ENCODE measurements around the gene KRTAP10-12.

The KRTAP10-12 gene

GRCh38 chr21:44734841-44735240, 37.9 kb downstream of the KRTAP10-12 start:
- DNase-seq: no peak

GRCh38 chr21:44735821-44736220, 38.8 kb downstream of the KRTAP10-12 start:
- DNase-seq: no peak

- DNase-seq: no peak
Observed at GRCh38 chr21:44736291-44737004, 39.5 kb downstream of the KRTAP10-12 start.

GRCh38 chr21:44737706-44738354, 40.9 kb downstream of the KRTAP10-12 start:
- DNase-seq: peak in 1 of 2 experiments; percentile 8

GRCh38 chr21:44738621-44739020, 41.6 kb downstream of the KRTAP10-12 start:
- no peak for DNase-seq

GRCh38 chr21:44739316-44739715, 42.3 kb downstream of the KRTAP10-12 start:
- DNase-seq: no peak

- DNase-seq: no peak
Observed at GRCh38 chr21:44740742-44741141, 43.8 kb downstream of the KRTAP10-12 start.

GRCh38 chr21:44741921-44742320, 44.9 kb downstream of the KRTAP10-12 start:
- DNase-seq: no peak

- peak in 1 of 2 experiments; percentile 22 for DNase-seq
Observed at GRCh38 chr21:44742418-44743153, 45.6 kb downstream of the KRTAP10-12 start.

Data from SW 1271 (cell line).